GM21786 (cell line): Measurements from ENCODE around the gene IER2.
A peak's percentile ranks its signal among the peaks of the same experiment; 100 is the strongest.

Experiments
- ATAC-seq: cut with Tn5 transposase; IDR thresholded peaks from one replicate; pipeline ENCODE4 v1.9.1; 2021; ENCODE audit not compliant: unreplicated experiment

The IER2 gene

GRCh38 chr19:13150187-13150930 lies at the start of gene IER2, which contains the start of gene STX10:
IER2 (plus strand) TSS chr19:13150411; CDS start chr19:13153187, 2,776 bp downstream.
STX10 (minus strand) TSS chr19:13150375; CDS start chr19:13150173, 202 bp downstream.
- peak; percentile 29 for ATAC-seq

GRCh38 chr19:13100841-13101589 lies 49.2 kb upstream of the IER2 start:
- ATAC-seq: no peak

GRCh38 chr19:13101590-13102415 lies 48.4 kb upstream of the IER2 start:
- ATAC-seq: no peak

- peak; percentile 3 for ATAC-seq
These were observed 47.9 kb upstream of the IER2 start for GRCh38 chr19:13102416-13102665.

- ATAC-seq: peak; percentile 38
These were observed 47.3 kb upstream of the IER2 start, which contains the start of gene LYL1 for GRCh38 chr19:13102666-13103580. LYL1 (minus strand) TSS chr19:13102858; CDS start chr19:13101171, 1,687 bp downstream.

GRCh38 chr19:13103581-13104359 lies 46.4 kb upstream of the IER2 start:
- ATAC-seq: no peak

GRCh38 chr19:13104360-13104847 lies 45.8 kb upstream of the IER2 start:
- ATAC-seq: no peak

GRCh38 chr19:13104848-13105711 lies 45.1 kb upstream of the IER2 start:
- no peak for ATAC-seq

- ATAC-seq: no peak
These were observed 40.7 kb upstream of the IER2 start for GRCh38 chr19:13109361-13110098.

- ATAC-seq: no peak
These were observed 40.1 kb upstream of the IER2 start for GRCh38 chr19:13110099-13110610.

GRCh38 chr19:13112555-13112954 lies 37.7 kb upstream of the IER2 start:
- no peak for ATAC-seq

GRCh38 chr19:13115936-13116281 lies 34.3 kb upstream of the IER2 start:
- ATAC-seq: no peak

GRCh38 chr19:13116282-13117175 lies 33.7 kb upstream of the IER2 start, which contains the start of gene TRMT1:
TRMT1 (minus strand) TSS chr19:13116740; CDS start chr19:13116399, 341 bp downstream.
- peak; percentile 59 for ATAC-seq

- no peak for ATAC-seq
These were observed 32.9 kb upstream of the IER2 start for GRCh38 chr19:13117176-13117771.

GRCh38 chr19:13117772-13118423 lies 32.3 kb upstream of the IER2 start, which contains the start of gene NACC1:
NACC1 (plus strand) TSS chr19:13118264; CDS start chr19:13135208, 16,944 bp downstream.
- ATAC-seq: peak; percentile 36
